ENCODE data around the gene SLC22A23.
"Not testable (repeated sequence)": the region's sequence is repeated elsewhere in the genome, so short reads cannot be mapped to it uniquely, and the experiment has no call there.

Gene SLC22A23

DNA sequence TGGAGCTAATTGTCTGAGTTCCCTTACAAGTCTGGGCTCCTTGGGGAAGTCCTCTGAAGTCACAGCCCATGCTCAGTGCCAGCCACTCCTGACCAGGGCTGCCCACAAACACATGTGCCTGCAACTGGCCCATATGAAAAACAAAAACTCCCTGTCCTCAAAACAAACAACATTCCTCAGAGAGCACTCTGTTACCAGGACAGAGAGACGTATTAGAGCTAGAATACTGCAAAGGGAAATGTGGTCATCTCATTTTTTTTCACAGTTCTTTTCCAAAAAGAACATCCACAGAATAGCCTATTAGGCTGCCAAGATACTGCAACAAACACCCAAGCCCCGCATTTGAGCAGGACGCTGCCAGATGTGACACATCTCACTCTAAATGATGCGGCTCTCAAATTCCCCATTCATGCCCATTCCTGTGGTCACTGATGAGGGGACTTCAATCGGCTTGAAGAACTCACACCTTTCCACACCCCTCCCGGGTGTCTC, 71.1 kb downstream of the SLC22A23 start:
- DNase-seq (ENCODE audit: low read depth) = no peak
- no peak overlapping the region for H3K4me3 ChIP-seq (ENCODE audit: low read depth, low read length)

DNA sequence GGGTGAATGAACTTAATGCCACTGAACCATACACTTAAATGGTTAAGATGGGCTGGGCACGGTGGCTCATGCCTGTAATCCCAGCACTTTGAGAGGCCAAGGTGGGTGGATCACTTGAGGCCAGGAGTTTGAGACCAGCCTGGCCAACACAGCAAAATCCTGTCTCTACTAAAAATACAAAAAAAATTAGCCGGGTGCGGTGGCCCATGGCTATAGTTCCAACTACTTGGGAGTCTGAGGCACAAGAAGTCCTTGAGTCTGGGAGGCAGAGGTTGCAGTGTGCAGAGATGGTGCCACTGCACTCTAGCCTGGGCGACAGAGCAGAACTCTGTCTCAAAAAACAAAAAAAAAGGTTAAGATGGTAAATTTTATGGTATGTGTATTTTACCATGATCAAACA, 71.7 kb downstream of the SLC22A23 start:
- not testable (repeated sequence) for H3K4me3 ChIP-seq (ENCODE audit: low read depth, low read length); DNase-seq (ENCODE audit: low read depth)

More for the DNA sequence above, 71.1 kb downstream of the SLC22A23 start:
- TF ChIP-seq, protein P1, sequence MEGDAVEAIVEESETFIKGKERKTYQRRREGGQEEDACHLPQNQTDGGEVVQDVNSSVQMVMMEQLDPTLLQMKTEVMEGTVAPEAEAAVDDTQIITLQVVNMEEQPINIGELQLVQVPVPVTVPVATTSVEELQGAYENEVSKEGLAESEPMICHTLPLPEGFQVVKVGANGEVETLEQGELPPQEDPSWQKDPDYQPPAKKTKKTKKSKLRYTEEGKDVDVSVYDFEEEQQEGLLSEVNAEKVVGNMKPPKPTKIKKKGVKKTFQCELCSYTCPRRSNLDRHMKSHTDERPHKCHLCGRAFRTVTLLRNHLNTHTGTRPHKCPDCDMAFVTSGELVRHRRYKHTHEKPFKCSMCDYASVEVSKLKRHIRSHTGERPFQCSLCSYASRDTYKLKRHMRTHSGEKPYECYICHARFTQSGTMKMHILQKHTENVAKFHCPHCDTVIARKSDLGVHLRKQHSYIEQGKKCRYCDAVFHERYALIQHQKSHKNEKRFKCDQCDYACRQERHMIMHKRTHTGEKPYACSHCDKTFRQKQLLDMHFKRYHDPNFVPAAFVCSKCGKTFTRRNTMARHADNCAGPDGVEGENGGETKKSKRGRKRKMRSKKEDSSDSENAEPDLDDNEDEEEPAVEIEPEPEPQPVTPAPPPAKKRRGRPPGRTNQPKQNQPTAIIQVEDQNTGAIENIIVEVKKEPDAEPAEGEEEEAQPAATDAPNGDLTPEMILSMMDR (IDR thresholded peaks at IDR 0.05; ENCODE audit: control insufficient read depth, extremely low read depth, insufficient read depth) = no peak

DNA sequence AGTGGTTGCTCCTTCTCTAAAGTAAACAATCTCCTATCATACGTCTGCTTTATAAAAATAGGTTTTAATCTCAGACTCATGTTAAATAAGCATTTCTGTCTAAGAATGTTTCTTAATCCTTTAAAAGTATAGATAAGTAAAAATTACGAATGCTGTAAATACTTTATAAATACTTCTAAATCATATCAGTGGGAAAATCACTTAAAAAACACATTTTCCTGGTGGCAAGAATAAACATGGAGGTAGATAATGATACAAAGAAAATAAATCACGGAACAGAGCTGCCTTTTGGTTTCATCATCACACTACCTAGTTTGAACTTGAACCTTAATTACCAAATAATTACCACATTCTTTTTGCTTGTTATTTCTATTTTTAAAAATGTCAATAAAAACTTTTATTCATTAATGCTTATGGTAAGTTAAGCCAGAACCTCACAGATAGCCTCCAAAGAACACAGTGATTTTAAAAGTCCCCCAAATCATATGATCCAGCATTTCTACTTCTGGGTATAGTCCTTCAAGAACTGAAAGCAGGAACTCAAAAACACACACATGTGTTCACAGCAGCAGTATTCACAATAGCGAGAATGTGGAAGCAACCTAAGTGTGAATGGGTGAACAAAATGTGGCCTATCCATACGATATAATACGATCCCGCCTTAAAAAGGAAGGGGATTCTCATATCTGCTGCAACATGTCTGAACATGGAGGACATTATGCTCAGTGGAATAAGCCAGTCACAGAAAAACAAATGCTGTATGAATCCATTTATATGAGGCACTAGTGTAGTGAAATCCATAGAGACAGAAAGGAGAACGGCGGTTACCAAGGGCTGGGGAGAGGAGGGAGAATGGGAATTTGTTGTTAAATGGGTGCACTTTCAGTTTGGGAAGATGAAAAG, 72.4 kb downstream of the SLC22A23 start:
- no peak for DNase-seq (ENCODE audit: low read depth)
- no peak overlapping the region for H3K4me3 ChIP-seq (ENCODE audit: low read depth, low read length)
- TF ChIP-seq, protein P1 (IDR thresholded peaks at IDR 0.05; ENCODE audit: control insufficient read depth, extremely low read depth, insufficient read depth) = no peak

DNA sequence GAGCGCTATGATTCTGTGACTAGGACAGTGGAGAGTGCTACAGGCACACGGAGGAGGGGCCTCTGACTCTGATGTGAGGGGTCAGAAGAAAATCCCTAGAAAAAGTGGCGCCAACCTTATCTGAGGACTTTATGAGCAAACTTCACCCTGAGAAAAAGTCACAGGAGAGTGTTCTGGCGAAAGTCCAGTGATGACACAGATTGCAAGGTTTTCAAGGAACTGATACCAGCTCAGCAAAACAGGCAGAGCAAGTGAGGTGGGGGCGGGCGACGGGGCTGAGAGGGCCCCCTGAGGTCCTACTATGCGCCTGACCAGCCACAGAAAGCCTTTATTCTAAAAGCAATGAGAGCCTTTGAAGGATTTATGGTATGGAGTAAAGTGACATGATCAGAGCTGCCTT, 73.3 kb downstream of the SLC22A23 start:
- TF ChIP-seq, protein P1 (IDR thresholded peaks at IDR 0.05; ENCODE audit: control insufficient read depth, extremely low read depth, insufficient read depth) = no peak
- H3K4me3 ChIP-seq (ENCODE audit: low read depth, low read length) = no peak overlapping the region
- DNase-seq (ENCODE audit: low read depth) = peak; percentile 86

DNA sequence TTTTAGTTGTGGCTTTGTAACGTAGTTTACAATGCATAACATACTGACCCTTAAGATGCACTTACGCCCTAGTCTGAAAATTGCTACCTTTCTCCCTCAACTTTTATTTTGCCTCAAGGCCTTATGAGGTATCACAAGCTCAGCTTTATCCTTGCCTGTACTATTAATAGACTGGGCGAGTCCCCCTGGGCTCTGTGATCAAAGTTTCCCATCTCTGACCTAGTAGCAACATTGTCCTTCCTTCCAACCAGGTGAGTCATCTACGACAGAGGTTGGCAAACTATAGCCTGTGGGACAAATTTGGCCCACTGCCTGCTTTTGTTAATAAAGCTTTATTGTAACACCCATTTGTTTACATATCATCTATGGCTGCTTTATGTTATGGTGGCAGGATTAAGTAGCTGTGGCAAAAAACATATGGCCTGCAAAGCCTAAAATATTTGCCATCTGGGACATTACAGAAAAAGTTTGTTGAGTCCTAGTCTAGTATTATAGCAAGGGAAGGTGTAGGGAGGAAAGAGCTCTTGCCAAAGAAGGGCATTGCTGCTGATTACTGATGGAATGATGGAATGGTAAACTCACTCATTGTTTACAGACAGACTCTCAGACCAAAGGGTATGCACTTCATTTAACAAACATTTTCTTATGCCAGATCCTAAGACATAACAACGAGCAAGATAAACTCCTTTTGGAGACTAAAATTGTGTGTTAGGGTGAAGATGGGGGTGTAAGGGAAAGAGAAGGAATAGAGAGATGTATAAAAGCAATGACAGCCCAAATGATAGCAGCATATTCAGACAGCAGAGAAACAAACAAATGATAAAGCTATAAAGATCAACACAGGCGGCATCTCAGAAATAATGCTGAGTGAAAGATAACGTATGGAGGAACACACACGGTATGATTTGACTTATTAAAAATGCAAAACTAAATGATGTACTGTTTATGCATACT, 74.2 kb downstream of the SLC22A23 start:
- DNase-seq (ENCODE audit: low read depth) = peak; percentile 52
- H3K4me3 ChIP-seq (ENCODE audit: low read depth, low read length) = 0 out of 2 replicates have a peak overlapping the region, but pooled peaks have one; percentile 3
- TF ChIP-seq, protein P1 (IDR thresholded peaks at IDR 0.05; ENCODE audit: control insufficient read depth, extremely low read depth, insufficient read depth) = no peak

DNA sequence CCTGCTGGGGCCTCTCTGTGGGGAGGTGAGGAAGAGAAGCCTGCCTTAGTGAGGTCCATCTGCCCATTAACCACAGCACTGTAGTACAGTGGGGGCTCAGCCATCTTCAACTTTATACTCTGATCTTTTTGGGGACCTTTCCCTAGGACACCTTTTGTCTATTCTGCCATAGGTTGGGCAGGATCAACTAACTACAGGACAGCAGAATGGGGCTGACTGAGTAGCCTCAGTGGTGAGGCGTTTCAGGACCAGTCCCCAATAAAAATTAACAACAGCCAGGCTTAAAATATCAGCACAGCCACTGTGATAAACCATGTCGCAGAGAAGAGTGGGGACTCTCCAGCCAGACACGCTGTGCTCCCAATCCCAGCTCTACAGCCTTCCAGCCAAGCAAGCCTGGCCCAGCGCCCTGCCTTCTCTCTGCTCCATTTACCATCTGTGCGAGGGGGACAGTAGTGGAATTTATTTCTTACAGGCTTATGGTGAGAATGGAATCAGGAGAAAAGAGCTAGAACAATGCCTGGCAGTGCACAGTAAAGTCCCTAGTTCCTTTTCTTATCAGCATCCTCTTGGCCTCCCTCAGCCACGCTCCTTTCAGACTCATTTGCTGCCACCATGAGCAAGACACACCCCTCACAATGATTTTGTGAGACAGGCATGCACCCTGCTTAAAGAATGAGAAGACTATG, 75.5 kb downstream of the SLC22A23 start:
- H3K4me3 ChIP-seq (ENCODE audit: low read depth, low read length) = no peak overlapping the region
- no peak for DNase-seq (ENCODE audit: low read depth)
- TF ChIP-seq, protein P1 (IDR thresholded peaks at IDR 0.05; ENCODE audit: control insufficient read depth, extremely low read depth, insufficient read depth) = no peak
